Jurkat, Clone E6-1 (cell line): Measurements from ENCODE around the gene CTDSP1. TPM values are rescaled to one million over a fixed set of nuclear protein-coding genes. Genes with fewer than 3 reads are reported as not detected.

Experiments used
- DNase-seq: peaks from one replicate; pipeline ENCODE4 v3.0.0-alpha.2; 2011; ENCODE audit warnings: low read depth, low spot score
- H3K4me3 ChIP-seq: 2 replicates; pipeline ENCODE4 v1.5.1; 2011; ENCODE audit warnings: mild to moderate bottlenecking, low read length, control low read depth, moderate library complexity
- polyA plus RNA-seq: library from polyadenylated mRNA; unstranded; fragments of >200 nt; gene quantifications from one replicate; pipeline ENCODE4 v1.2.1, GENCODE V29; 2012; ENCODE audit warnings: missing spikeins; ENCODE audit not compliant: insufficient read length, insufficient read depth

The CTDSP1 gene
- polyA plus RNA-seq, result 86.8 TPM

GRCh38 chr2:218399391-218400166 is at the start of gene CTDSP1:
CTDSP1 (plus strand) TSS chr2:218399868; CDS start chr2:218400091, 223 bp downstream.
- DNase-seq, result peak; percentile 94
- peak within 1 kb of the TSS; percentile 70 for H3K4me3 ChIP-seq

- no peak for DNase-seq
- H3K4me3 ChIP-seq, result no peak overlapping the region
Measured at GRCh38 chr2:218354045-218354444, 45.6 kb upstream of the CTDSP1 start.

- H3K4me3 ChIP-seq, result no peak overlapping the region
- no peak for DNase-seq
Measured at GRCh38 chr2:218354850-218355443, 44.7 kb upstream of the CTDSP1 start.

- no peak overlapping the region for H3K4me3 ChIP-seq
- DNase-seq, result no peak
Measured at GRCh38 chr2:218357236-218358177, 42.2 kb upstream of the CTDSP1 start.

GRCh38 chr2:218360453-218360852 is 39.2 kb upstream of the CTDSP1 start:
- DNase-seq, result no peak
- no peak overlapping the region for H3K4me3 ChIP-seq

GRCh38 chr2:218362606-218363005 is 37.1 kb upstream of the CTDSP1 start:
- no peak for DNase-seq
- no peak overlapping the region for H3K4me3 ChIP-seq

- DNase-seq, result no peak
- H3K4me3 ChIP-seq, result no peak overlapping the region
Measured at GRCh38 chr2:218363736-218364135, 35.9 kb upstream of the CTDSP1 start.

GRCh38 chr2:218364196-218364595 is 35.5 kb upstream of the CTDSP1 start:
- no peak overlapping the region for H3K4me3 ChIP-seq
- no peak for DNase-seq

- no peak overlapping the region for H3K4me3 ChIP-seq
- no peak for DNase-seq
Measured at GRCh38 chr2:218366621-218367414, 32.9 kb upstream of the CTDSP1 start.

GRCh38 chr2:218367415-218368149 is 32.1 kb upstream of the CTDSP1 start:
- no peak for DNase-seq
- no peak overlapping the region for H3K4me3 ChIP-seq

- DNase-seq, result no peak
- H3K4me3 ChIP-seq, result no peak overlapping the region
Measured at GRCh38 chr2:218368150-218368528, 31.5 kb upstream of the CTDSP1 start.

- H3K4me3 ChIP-seq, result no peak overlapping the region
- DNase-seq, result no peak
Measured at GRCh38 chr2:218368621-218369153, 31.0 kb upstream of the CTDSP1 start.

- DNase-seq, result no peak
- H3K4me3 ChIP-seq, result no peak overlapping the region
Measured at GRCh38 chr2:218369330-218369729, 30.3 kb upstream of the CTDSP1 start.

- DNase-seq, result no peak
- H3K4me3 ChIP-seq, result no peak overlapping the region
Measured at GRCh38 chr2:218370410-218371063, 29.1 kb upstream of the CTDSP1 start.

- no peak for DNase-seq
- no peak overlapping the region for H3K4me3 ChIP-seq
Measured at GRCh38 chr2:218371983-218372350, 27.7 kb upstream of the CTDSP1 start.

GRCh38 chr2:218374795-218375194 is 24.9 kb upstream of the CTDSP1 start:
- DNase-seq, result no peak
- H3K4me3 ChIP-seq, result no peak overlapping the region

GRCh38 chr2:218375212-218375611 is 24.5 kb upstream of the CTDSP1 start:
- H3K4me3 ChIP-seq, result no peak overlapping the region
- no peak for DNase-seq

- no peak overlapping the region for H3K4me3 ChIP-seq
Measured at GRCh38 chr2:218378053-218378452, 21.6 kb upstream of the CTDSP1 start.

More at GRCh38 chr2:218378053-218378452, 21.6 kb upstream of the CTDSP1 start:
- no peak for DNase-seq
